GM23338 (cell line): ENCODE results near the gene CDC42BPB. TPM values are rescaled to one million over a fixed set of nuclear protein-coding genes. Genes with fewer than 3 reads are reported as not detected.
A peak's percentile ranks its signal among the peaks of the same experiment; 100 is the strongest.

ENCODE experiments used
- ATAC-seq: fragments of 200-7000 bp; cut with Tn5 transposase; 3 replicates; pipeline ENCODE4 v1.9.1; 2020
- DNase-seq: peaks from one replicate; pipeline ENCODE4 v3.0.0-alpha.2; 2015; ENCODE audit warnings: low spot score
- H2AFZ ChIP-seq: fragments of 200-600 bp; sonication (generic); 2 replicates; pipeline ENCODE4 v1.8.0; 2016; ENCODE audit warnings: antibody characterized with exemption, mild to moderate bottlenecking, moderate library complexity
- H3F3A ChIP-seq: fragments of 200-600 bp; sonication (generic); replicated peaks from 2 replicates; pipeline ENCODE4 v1.8.0; 2017; ENCODE audit warnings: antibody characterized with exemption, mixed run types, low read depth
- H3K27ac ChIP-seq: fragments of 200-600 bp; sonication (generic); 2 replicates; pipeline ENCODE4 v1.6.1; 2016; ENCODE audit warnings: low read depth
- H3K27me3 ChIP-seq: fragments of 200-600 bp; sonication (generic); 2 replicates; pipeline ENCODE4 v1.8.0; 2016; ENCODE audit warnings: mild to moderate bottlenecking, mixed run types, moderate library complexity; ENCODE audit not compliant: insufficient read depth
- H3K36me3 ChIP-seq: fragments of 200-600 bp; sonication (generic); 2 replicates; pipeline ENCODE4 v1.8.0; 2016; ENCODE audit warnings: mild to moderate bottlenecking; ENCODE audit not compliant: insufficient read depth
- H3K4me1 ChIP-seq: fragments of 200-600 bp; sonication (generic); 2 replicates; pipeline ENCODE4 v1.8.0; 2016; ENCODE audit warnings: mild to moderate bottlenecking, moderate library complexity; ENCODE audit not compliant: insufficient read depth
- H3K4me2 ChIP-seq: fragments of 200-600 bp; sonication (generic); 2 replicates; pipeline ENCODE4 v1.7.1; 2017; ENCODE audit warnings: mixed run types
- H3K4me3 ChIP-seq: fragments of 200-600 bp; sonication (generic); 2 replicates; pipeline ENCODE4 v1.6.1; 2016; ENCODE audit warnings: mixed run types
- H3K79me2 ChIP-seq: fragments of 200-600 bp; sonication (generic); replicated peaks from 2 replicates; pipeline ENCODE4 v1.8.0; 2017; ENCODE audit warnings: mild to moderate bottlenecking; ENCODE audit not compliant: insufficient read depth
- H3K9me2 ChIP-seq: fragments of 200-600 bp; sonication (generic); 2 replicates; pipeline ENCODE4 v1.8.0; 2017; ENCODE audit not compliant: insufficient read depth
- H4K20me1 ChIP-seq: fragments of 200-600 bp; sonication (generic); replicated peaks from 2 replicates; pipeline ENCODE4 v1.8.0; 2017; ENCODE audit warnings: mild to moderate bottlenecking; ENCODE audit not compliant: insufficient read depth
- H3K27ac Mint-ChIP-seq: 2 replicates; pipeline ENCODE4 v1.8.0; 2020; ENCODE audit warnings: inconsistent platforms, mild to moderate bottlenecking, moderate library complexity, mixed read lengths
- H3K27me3 Mint-ChIP-seq: 3 replicates; pipeline ENCODE4 v1.8.0; 2022; ENCODE audit warnings: low read depth, mild to moderate bottlenecking, moderate library complexity, mixed read lengths, inconsistent platforms; ENCODE audit not compliant: insufficient read depth, poor library complexity
- H3K36me3 Mint-ChIP-seq: 3 replicates; pipeline ENCODE4 v1.8.0; 2021; ENCODE audit warnings: low read depth, mild to moderate bottlenecking, inconsistent platforms, moderate library complexity, mixed read lengths
- H3K4me1 Mint-ChIP-seq: 3 replicates; pipeline ENCODE4 v1.8.0; 2020; ENCODE audit warnings: mild to moderate bottlenecking, inconsistent platforms, mixed read lengths
- H3K4me3 Mint-ChIP-seq: 3 replicates; pipeline ENCODE4 v1.8.0; 2021; ENCODE audit warnings: moderate library complexity, mild to moderate bottlenecking, inconsistent platforms, mixed read lengths
- H3K9me3 Mint-ChIP-seq: 3 replicates; pipeline ENCODE4 v1.8.0; 2020; ENCODE audit warnings: moderate library complexity, mild to moderate bottlenecking, inconsistent platforms, mixed read lengths
- CREB1 ChIP-seq: fragments of 250-450 bp; sonication (Bioruptor Pico); IDR thresholded peaks from 2 replicates; pipeline ENCODE4 v1.5.0; 2020; ENCODE audit warnings: low read depth, mild to moderate bottlenecking, moderate library complexity
- STAT1 ChIP-seq: IDR thresholded peaks from one replicate; pipeline ENCODE4 v1.6.1; 2016; ENCODE audit warnings: antibody characterized with exemption; ENCODE audit not compliant: unreplicated experiment
- polyA plus RNA-seq: library from polyadenylated mRNA; unstranded; fragments of >200 nt; fragmentation: Nextera tagmentation; extraction: Ambion mirVana; gene quantifications from 2 replicates; pipeline ENCODE4 v1.2.1, GENCODE V29; 2016
- total RNA-seq: library from RNA; depleted of rRNA; stranded (reverse); fragments of >200 nt; shearing (Covaris generic); gene quantifications from 2 replicates; pipeline ENCODE4 v1.2.3, GENCODE V29; 2014
- TF ChIP-seq, protein P1 (sequence below): fragments of 250-450 bp; sonication (Bioruptor Pico); IDR thresholded peaks from 2 replicates; pipeline ENCODE4 v1.5.0; 2020; ENCODE audit warnings: mild to moderate bottlenecking, moderate library complexity
- TF ChIP-seq, protein P2 (sequence below): IDR thresholded peaks from 2 replicates; pipeline ENCODE4 v1.6.1; 2016; ENCODE audit warnings: antibody characterized with exemption

Gene CDC42BPB
- total and polyA plus RNA-seq, 2 experiments from 2014 or later = 12.3 to 127 TPM

GRCh38 chr14:102922490-102923200 is 134.7 kb downstream of the CDC42BPB start, which contains the start of gene AMN:
Gene AMN (plus strand): TSS chr14:102922663. CDS start chr14:102922689, 26 bp downstream.
- H3K27me3 Mint-ChIP-seq = peaks cover 33% of the 10 kb centered on the region
- Histone ChIP-seq H3K4me1 (peaks cover 8% of the 10 kb centered on the region), H3K4me3 (peak within 1 kb of the TSS; percentile 66), H3K79me2 (no peaks in the 10 kb centered on the region), H3K4me2 (peak within 1 kb of the TSS; percentile 96), H3F3A (peaks cover 10% of the 10 kb centered on the region), H3K36me3 (no peaks in the 10 kb centered on the region), H3K27ac (no peak within 1 kb of the TSS), H3K9me2 (peaks cover 13% of the 10 kb centered on the region), H3K27me3 (peaks cover 69% of the 10 kb centered on the region), H4K20me1 (no peaks in the 10 kb centered on the region; the same call in 1 of the 2 replicates), H2AFZ (peak within 1 kb of the TSS; percentile 91)
- no peaks in the 10 kb centered on the region for H3K36me3 Mint-ChIP-seq
- peak; percentile 79 for DNase-seq
- H3K9me3 Mint-ChIP-seq = no peaks in the 10 kb centered on the region
- no peak within 1 kb of the TSS for H3K27ac Mint-ChIP-seq
- peak within 1 kb of the TSS; percentile 63 for H3K4me3 Mint-ChIP-seq
- TF ChIP-seq, protein P1, sequence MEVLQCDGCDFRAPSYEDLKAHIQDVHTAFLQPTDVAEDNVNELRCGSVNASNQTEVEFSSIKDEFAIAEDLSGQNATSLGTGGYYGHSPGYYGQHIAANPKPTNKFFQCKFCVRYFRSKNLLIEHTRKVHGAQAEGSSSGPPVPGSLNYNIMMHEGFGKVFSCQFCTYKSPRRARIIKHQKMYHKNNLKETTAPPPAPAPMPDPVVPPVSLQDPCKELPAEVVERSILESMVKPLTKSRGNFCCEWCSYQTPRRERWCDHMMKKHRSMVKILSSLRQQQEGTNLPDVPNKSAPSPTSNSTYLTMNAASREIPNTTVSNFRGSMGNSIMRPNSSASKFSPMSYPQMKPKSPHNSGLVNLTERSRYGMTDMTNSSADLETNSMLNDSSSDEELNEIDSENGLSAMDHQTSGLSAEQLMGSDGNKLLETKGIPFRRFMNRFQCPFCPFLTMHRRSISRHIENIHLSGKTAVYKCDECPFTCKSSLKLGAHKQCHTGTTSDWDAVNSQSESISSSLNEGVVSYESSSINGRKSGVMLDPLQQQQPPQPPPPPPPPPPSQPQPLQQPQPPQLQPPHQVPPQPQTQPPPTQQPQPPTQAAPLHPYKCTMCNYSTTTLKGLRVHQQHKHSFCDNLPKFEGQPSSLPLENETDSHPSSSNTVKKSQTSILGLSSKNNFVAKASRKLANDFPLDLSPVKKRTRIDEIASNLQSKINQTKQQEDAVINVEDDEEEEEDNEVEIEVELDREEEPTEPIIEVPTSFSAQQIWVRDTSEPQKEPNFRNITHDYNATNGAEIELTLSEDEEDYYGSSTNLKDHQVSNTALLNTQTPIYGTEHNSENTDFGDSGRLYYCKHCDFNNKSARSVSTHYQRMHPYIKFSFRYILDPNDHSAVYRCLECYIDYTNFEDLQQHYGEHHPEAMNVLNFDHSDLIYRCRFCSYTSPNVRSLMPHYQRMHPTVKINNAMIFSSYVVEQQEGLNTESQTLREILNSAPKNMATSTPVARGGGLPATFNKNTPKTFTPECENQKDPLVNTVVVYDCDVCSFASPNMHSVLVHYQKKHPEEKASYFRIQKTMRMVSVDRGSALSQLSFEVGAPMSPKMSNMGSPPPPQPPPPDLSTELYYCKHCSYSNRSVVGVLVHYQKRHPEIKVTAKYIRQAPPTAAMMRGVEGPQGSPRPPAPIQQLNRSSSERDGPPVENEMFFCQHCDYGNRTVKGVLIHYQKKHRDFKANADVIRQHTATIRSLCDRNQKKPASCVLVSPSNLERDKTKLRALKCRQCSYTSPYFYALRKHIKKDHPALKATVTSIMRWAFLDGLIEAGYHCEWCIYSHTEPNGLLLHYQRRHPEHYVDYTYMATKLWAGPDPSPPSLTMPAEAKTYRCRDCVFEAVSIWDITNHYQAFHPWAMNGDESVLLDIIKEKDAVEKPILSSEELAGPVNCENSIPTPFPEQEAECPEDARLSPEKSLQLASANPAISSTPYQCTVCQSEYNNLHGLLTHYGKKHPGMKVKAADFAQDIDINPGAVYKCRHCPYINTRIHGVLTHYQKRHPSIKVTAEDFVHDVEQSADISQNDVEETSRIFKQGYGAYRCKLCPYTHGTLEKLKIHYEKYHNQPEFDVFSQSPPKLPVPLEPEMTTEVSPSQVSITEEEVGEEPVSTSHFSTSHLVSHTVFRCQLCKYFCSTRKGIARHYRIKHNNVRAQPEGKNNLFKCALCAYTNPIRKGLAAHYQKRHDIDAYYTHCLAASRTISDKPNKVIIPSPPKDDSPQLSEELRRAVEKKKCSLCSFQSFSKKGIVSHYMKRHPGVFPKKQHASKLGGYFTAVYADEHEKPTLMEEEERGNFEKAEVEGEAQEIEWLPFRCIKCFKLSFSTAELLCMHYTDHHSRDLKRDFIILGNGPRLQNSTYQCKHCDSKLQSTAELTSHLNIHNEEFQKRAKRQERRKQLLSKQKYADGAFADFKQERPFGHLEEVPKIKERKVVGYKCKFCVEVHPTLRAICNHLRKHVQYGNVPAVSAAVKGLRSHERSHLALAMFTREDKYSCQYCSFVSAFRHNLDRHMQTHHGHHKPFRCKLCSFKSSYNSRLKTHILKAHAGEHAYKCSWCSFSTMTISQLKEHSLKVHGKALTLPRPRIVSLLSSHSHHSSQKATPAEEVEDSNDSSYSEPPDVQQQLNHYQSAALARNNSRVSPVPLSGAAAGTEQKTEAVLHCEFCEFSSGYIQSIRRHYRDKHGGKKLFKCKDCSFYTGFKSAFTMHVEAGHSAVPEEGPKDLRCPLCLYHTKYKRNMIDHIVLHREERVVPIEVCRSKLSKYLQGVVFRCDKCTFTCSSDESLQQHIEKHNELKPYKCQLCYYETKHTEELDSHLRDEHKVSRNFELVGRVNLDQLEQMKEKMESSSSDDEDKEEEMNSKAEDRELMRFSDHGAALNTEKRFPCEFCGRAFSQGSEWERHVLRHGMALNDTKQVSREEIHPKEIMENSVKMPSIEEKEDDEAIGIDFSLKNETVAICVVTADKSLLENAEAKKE (CRISPR knock-in tag) = no peak
- no peak for TF ChIP-seq CREB1 (CRISPR knock-in tag)
- TF ChIP-seq, protein P2, sequence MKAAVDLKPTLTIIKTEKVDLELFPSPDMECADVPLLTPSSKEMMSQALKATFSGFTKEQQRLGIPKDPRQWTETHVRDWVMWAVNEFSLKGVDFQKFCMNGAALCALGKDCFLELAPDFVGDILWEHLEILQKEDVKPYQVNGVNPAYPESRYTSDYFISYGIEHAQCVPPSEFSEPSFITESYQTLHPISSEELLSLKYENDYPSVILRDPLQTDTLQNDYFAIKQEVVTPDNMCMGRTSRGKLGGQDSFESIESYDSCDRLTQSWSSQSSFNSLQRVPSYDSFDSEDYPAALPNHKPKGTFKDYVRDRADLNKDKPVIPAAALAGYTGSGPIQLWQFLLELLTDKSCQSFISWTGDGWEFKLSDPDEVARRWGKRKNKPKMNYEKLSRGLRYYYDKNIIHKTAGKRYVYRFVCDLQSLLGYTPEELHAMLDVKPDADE = no peak
- peaks cover 12% of the 10 kb centered on the region for H3K4me1 Mint-ChIP-seq
- peak; percentile 32 for ATAC-seq

GRCh38 chr14:102920998-102921304 is 136.4 kb downstream of the CDC42BPB start:
- peaks cover 4% of the 10 kb centered on the region for H3K4me1 Mint-ChIP-seq
- TF ChIP-seq CREB1 (CRISPR knock-in tag) (no peak), STAT1 (no peak)
- DNase-seq = no peak
- no peak overlapping the region for H3K4me3 ChIP-seq
- H3K36me3 Mint-ChIP-seq = no peaks in the 10 kb centered on the region
- no peak overlapping the region for H3K27ac Mint-ChIP-seq
- peaks cover 3% of the 10 kb centered on the region for H3K4me1 ChIP-seq
- no peak overlapping the region for H3K4me2 ChIP-seq
- H3K36me3 ChIP-seq = no peaks in the 10 kb centered on the region
- no peaks in the 10 kb centered on the region for H3K79me2 ChIP-seq
- H3F3A ChIP-seq = peaks cover 6% of the 10 kb centered on the region
- peaks cover 13% of the 10 kb centered on the region for H3K9me2 ChIP-seq
- no peak overlapping the region for H2AFZ ChIP-seq
- no peaks in the 10 kb centered on the region; the same call in 1 of the 2 replicates for H4K20me1 ChIP-seq
- peaks cover 52% of the 10 kb centered on the region for H3K27me3 ChIP-seq
- H3K27me3 Mint-ChIP-seq = peaks cover 16% of the 10 kb centered on the region
- no peak overlapping the region for H3K4me3 Mint-ChIP-seq
- H3K9me3 Mint-ChIP-seq = no peaks in the 10 kb centered on the region
- H3K27ac ChIP-seq = no peak overlapping the region
- ATAC-seq = no peak
